ENCODE results near the gene ZFYVE26.

ZFYVE26 gene

DNA sequence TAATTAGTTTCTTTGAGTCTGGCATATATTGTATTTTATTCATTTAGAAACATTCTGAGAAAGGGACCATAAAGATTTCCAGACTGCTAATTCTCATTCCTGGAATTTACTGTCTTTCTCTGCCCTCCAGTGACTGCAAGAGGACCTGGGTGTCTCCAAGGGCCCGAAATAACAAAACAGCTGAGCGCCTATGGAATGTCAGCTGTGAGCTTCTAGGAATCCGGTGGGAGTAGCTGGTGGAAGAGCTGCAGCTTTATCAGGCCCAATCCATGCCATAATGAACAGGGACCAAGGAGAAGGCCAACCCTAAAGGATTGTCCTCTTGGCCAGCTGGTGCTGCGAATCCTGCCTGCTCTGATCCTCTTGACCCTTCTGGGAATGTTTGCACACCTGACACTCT, 82.8 kb downstream of the ZFYVE26 start:
- ATAC-seq (ENCODE audit: low read depth), result no peak

DNA sequence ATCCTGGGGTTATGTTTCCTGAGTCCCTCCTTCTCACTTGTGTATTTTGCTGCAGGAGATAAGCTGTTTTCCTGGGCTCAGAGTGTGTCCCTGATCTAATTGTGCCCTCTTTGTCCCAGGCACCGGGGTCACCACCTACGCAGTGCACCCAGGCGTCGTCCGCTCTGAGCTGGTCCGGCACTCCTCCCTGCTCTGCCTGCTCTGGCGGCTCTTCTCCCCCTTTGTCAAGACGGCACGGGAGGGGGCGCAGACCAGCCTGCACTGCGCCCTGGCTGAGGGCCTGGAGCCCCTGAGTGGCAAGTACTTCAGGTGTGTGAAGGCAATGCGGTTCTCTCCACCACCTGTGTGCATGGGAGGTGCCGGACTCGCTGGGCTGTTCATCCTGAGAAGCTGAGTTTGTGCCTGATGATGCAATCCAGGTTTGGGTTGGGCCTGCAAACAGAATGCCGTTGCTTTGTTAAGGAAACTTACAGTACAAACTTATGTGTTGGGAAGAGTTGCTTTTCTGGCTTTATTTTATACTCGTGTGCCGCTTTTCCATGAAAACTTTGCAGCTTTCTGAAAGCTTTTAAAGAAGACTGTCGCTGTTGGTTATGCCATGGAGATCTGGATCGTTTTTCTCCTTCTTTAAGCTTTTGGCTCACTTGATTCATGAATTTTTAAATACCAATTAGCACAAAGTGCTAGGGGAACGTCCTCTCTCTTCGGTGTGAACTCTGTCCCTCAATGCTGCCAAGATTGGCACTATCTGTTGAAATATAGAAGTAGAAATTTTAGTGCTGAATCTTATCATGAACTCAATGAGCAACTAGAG, 87.1 kb downstream of the ZFYVE26 start:
- TF ChIP-seq CTCF (IDR thresholded peaks at IDR 0.05; ENCODE audit: poor library complexity, severe bottlenecking), result no peak
- Histone ChIP-seq H3K4me1 (ENCODE audit: insufficient read depth, poor library complexity, severe bottlenecking) (no peaks in the 10 kb centered on the region), H3K9me3 (ENCODE audit: severe bottlenecking) (no peaks in the 10 kb centered on the region), H3K27ac (ENCODE audit: poor library complexity, severe bottlenecking) (no peak overlapping the region), H3K4me3 (ENCODE audit: severe bottlenecking) (no peak overlapping the region), H3K36me3 (ENCODE audit: low read depth) (no peaks in the 10 kb centered on the region), H3K27me3 (ENCODE audit: insufficient read depth, poor library complexity, severe bottlenecking) (no peaks in the 10 kb centered on the region)
- ATAC-seq (ENCODE audit: low read depth) (peak; percentile 48; the same call in 1 of the 3 replicates), DNase-seq (ENCODE audit: low spot score) (no peak)

More for the DNA sequence above, 82.8 kb downstream of the ZFYVE26 start:
- H3K4me1 ChIP-seq (ENCODE audit: insufficient read depth, poor library complexity, severe bottlenecking), result no peaks in the 10 kb centered on the region
- no peaks in the 10 kb centered on the region for H3K27me3 ChIP-seq (ENCODE audit: insufficient read depth, poor library complexity, severe bottlenecking)
- no peak for TF ChIP-seq CTCF (IDR thresholded peaks at IDR 0.05; ENCODE audit: poor library complexity, severe bottlenecking)
- H3K4me3 ChIP-seq (ENCODE audit: severe bottlenecking), result no peak overlapping the region
- no peaks in the 10 kb centered on the region for H3K36me3 ChIP-seq (ENCODE audit: low read depth)
- no peaks in the 10 kb centered on the region for H3K9me3 ChIP-seq (ENCODE audit: severe bottlenecking)
- no peak for DNase-seq (ENCODE audit: low spot score)
- no peak overlapping the region for H3K27ac ChIP-seq (ENCODE audit: poor library complexity, severe bottlenecking)

DNA sequence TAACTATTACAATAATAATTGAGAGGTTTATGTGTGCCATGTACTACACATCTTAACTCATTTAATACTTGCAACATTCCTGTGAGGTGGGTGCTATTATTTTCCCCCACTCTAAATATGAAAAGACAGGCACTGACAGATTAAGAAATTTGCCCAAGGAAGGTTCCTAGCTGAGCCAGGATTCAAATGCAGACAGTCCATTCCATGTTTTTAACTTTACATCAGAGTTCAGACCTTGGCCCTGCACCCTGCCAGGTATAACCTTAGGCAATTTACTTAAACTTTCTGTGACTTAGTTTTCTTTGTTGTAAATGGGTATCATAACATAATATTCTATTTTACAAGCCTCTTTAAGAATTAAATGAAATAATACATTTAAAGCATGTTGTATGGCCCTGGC, 88.1 kb downstream of the ZFYVE26 start:
- ATAC-seq (ENCODE audit: low read depth), result no peak
- TF ChIP-seq CTCF (IDR thresholded peaks at IDR 0.05; ENCODE audit: poor library complexity, severe bottlenecking), result no peak
- Histone ChIP-seq H3K9me3 (ENCODE audit: severe bottlenecking) (no peaks in the 10 kb centered on the region), H3K27me3 (ENCODE audit: insufficient read depth, poor library complexity, severe bottlenecking) (no peaks in the 10 kb centered on the region), H3K36me3 (ENCODE audit: low read depth) (no peaks in the 10 kb centered on the region), H3K4me1 (ENCODE audit: insufficient read depth, poor library complexity, severe bottlenecking) (no peaks in the 10 kb centered on the region), H3K27ac (ENCODE audit: poor library complexity, severe bottlenecking) (no peak overlapping the region), H3K4me3 (ENCODE audit: severe bottlenecking) (no peak overlapping the region)
- DNase-seq (ENCODE audit: low spot score), result no peak

DNA sequence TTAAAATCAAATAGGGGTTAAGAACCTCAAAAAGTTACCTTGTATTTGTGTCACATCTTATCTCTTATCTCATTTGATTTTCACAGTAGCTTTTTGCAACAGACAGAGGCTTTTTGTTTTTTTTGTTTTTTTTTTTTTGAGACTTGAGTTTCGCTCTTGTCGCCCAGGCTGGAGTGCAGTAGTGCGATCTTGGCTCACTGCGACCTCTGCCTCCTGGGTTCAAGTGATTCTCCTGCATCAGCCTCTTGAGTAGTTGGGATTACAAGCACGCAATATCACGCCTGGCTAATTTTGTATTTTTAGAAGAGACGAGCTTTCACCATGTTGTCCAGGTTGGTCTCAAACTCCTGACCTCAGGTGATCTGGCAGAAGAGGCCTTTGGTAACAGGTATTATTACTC, 89.0 kb downstream of the ZFYVE26 start:
- no peak overlapping the region for H3K4me3 ChIP-seq (ENCODE audit: severe bottlenecking)
- no peaks in the 10 kb centered on the region for H3K36me3 ChIP-seq (ENCODE audit: low read depth)
- no peaks in the 10 kb centered on the region for H3K27me3 ChIP-seq (ENCODE audit: insufficient read depth, poor library complexity, severe bottlenecking)
- no peak for TF ChIP-seq CTCF (IDR thresholded peaks at IDR 0.05; ENCODE audit: poor library complexity, severe bottlenecking)
- H3K27ac ChIP-seq (ENCODE audit: poor library complexity, severe bottlenecking), result no peak overlapping the region
- H3K4me1 ChIP-seq (ENCODE audit: insufficient read depth, poor library complexity, severe bottlenecking), result no peaks in the 10 kb centered on the region
- no peak for DNase-seq (ENCODE audit: low spot score)
- ATAC-seq (ENCODE audit: low read depth), result no peak
- H3K9me3 ChIP-seq (ENCODE audit: severe bottlenecking), result no peaks in the 10 kb centered on the region

- no peak for ATAC-seq (ENCODE audit: low read depth)
- DNase-seq (ENCODE audit: low spot score), result no peak
- no peaks in the 10 kb centered on the region for H3K4me1 ChIP-seq (ENCODE audit: insufficient read depth, poor library complexity, severe bottlenecking)
- no peak overlapping the region for H3K4me3 ChIP-seq (ENCODE audit: severe bottlenecking)
- H3K9me3 ChIP-seq (ENCODE audit: severe bottlenecking), result no peaks in the 10 kb centered on the region
- H3K36me3 ChIP-seq (ENCODE audit: low read depth), result no peaks in the 10 kb centered on the region
- TF ChIP-seq CTCF (IDR thresholded peaks at IDR 0.05; ENCODE audit: poor library complexity, severe bottlenecking), result no peak
- H3K27me3 ChIP-seq (ENCODE audit: insufficient read depth, poor library complexity, severe bottlenecking), result no peaks in the 10 kb centered on the region
- H3K27ac ChIP-seq (ENCODE audit: poor library complexity, severe bottlenecking), result no peak overlapping the region
Measured at GRCh38 chr14:67725171-67725570, 91.2 kb downstream of the ZFYVE26 start.
